DOHH2 (cell line): ENCODE results near the gene IBA57.

Experiments used
- H3F3A ChIP-seq: fragments of 200-600 bp; sonication (generic), shearing (Covaris generic); 2 replicates; pipeline ENCODE4 v1.6.0; 2016; ENCODE audit warnings: antibody characterized with exemption, mild to moderate bottlenecking; ENCODE audit not compliant: control insufficient read depth, insufficient read depth
- H3K27ac ChIP-seq: fragments of 200-600 bp; sonication (generic); 2 replicates; pipeline ENCODE4 v1.5.1; 2014; ENCODE audit warnings: low read depth, mild to moderate bottlenecking, low read length, moderate library complexity
- H3K27me3 ChIP-seq: fragments of 200-600 bp; sonication (generic); 2 replicates; pipeline ENCODE4 v1.6.1; 2014; ENCODE audit warnings: mild to moderate bottlenecking, low read length, mixed read lengths; ENCODE audit not compliant: control insufficient read depth
- H3K36me3 ChIP-seq: fragments of 200-600 bp; sonication (generic); 2 replicates; pipeline ENCODE4 v1.6.1; 2014; ENCODE audit warnings: mild to moderate bottlenecking, low read length, moderate library complexity, mixed read lengths; ENCODE audit not compliant: control insufficient read depth
- H3K4me1 ChIP-seq: fragments of 200-600 bp; sonication (generic); 2 replicates; pipeline ENCODE4 v1.6.1; 2014; ENCODE audit warnings: mild to moderate bottlenecking, low read length, mixed read lengths; ENCODE audit not compliant: control insufficient read depth
- H3K4me2 ChIP-seq: fragments of 200-600 bp; sonication (generic); 2 replicates; pipeline ENCODE4 v1.6.0; 2014; ENCODE audit warnings: mild to moderate bottlenecking, low read length, moderate library complexity
- H3K4me3 ChIP-seq: fragments of 200-600 bp; sonication (generic); 2 replicates; pipeline ENCODE4 v1.5.1; 2014; ENCODE audit warnings: mild to moderate bottlenecking, low read length, mixed read lengths
- H3K79me2 ChIP-seq: fragments of 200-600 bp; sonication (generic); 2 replicates; pipeline ENCODE4 v1.6.1; 2014; ENCODE audit warnings: mild to moderate bottlenecking, low read length, mixed read lengths; ENCODE audit not compliant: control insufficient read depth
- H3K9me2 ChIP-seq: fragments of 200-600 bp; sonication (generic); replicated peaks from 2 replicates; pipeline ENCODE4 v1.6.1; 2014; ENCODE audit warnings: mild to moderate bottlenecking, low read length, mixed read lengths; ENCODE audit not compliant: control insufficient read depth
- H3K9me3 ChIP-seq: fragments of 200-600 bp; sonication (generic); 2 replicates; pipeline ENCODE4 v1.6.1; 2014; ENCODE audit warnings: antibody characterized with exemption, low read length, mixed read lengths; ENCODE audit not compliant: control insufficient read depth, insufficient read depth
- H4K20me1 ChIP-seq: fragments of 200-600 bp; sonication (generic); 2 replicates; pipeline ENCODE4 v1.6.0; 2014; ENCODE audit warnings: low read depth, mild to moderate bottlenecking, antibody characterized with exemption, low read length, moderate library complexity; ENCODE audit not compliant: control insufficient read depth, insufficient read depth
- CTCF ChIP-seq: fragments of 200-600 bp; sonication (generic); IDR thresholded peaks from one replicate; pipeline ENCODE4 v1.5.1; 2014; ENCODE audit warnings: antibody characterized with exemption, mild to moderate bottlenecking, low read depth, low read length; ENCODE audit not compliant: poor library complexity, severe bottlenecking
- EZH2phosphoT487 ChIP-seq: fragments of 200-600 bp; sonication (generic); IDR thresholded peaks from 2 replicates; pipeline ENCODE4 v1.6.1; 2017; ENCODE audit warnings: borderline replicate concordance, mild to moderate bottlenecking, antibody characterized with exemption, low read length, moderate library complexity, mixed read lengths

Gene IBA57

GRCh38 chr1:228140724-228141225 lies 24.8 kb upstream of the IBA57 start:
- peak overlapping the region; percentile 40; the same call in 1 of the 2 replicates for H3K27ac ChIP-seq
- no peaks in the 10 kb centered on the region for H3K9me3 ChIP-seq
- peaks cover 72% of the 10 kb centered on the region for H3K4me1 ChIP-seq
- H3K79me2 ChIP-seq: peaks cover 59% of the 10 kb centered on the region
- peak overlapping the region; percentile 86 for H3K4me2 ChIP-seq
- peak overlapping the region; percentile 81 for H3K4me3 ChIP-seq
- H4K20me1 ChIP-seq: peaks cover 18% of the 10 kb centered on the region; the same call in 1 of the 2 replicates
- peaks cover 15% of the 10 kb centered on the region for H3K36me3 ChIP-seq
- no peaks in the 10 kb centered on the region for H3K27me3 ChIP-seq
- peaks cover 13% of the 10 kb centered on the region for H3F3A ChIP-seq
- TF ChIP-seq CTCF (no peak), EZH2phosphoT487 (no peak)
- H3K9me2 ChIP-seq: no peaks in the 10 kb centered on the region

GRCh38 chr1:228141226-228142044 lies 24.2 kb upstream of the IBA57 start:
- H3K4me1 ChIP-seq: peaks cover 65% of the 10 kb centered on the region
- H3K79me2 ChIP-seq: peaks cover 66% of the 10 kb centered on the region
- TF ChIP-seq CTCF (no peak), EZH2phosphoT487 (no peak)
- H3K9me3 ChIP-seq: no peaks in the 10 kb centered on the region
- H3K9me2 ChIP-seq: no peaks in the 10 kb centered on the region
- peak overlapping the region; percentile 81 for H3K4me3 ChIP-seq
- no peak overlapping the region for H3K27ac ChIP-seq
- H3K4me2 ChIP-seq: peak overlapping the region; percentile 86
- peaks cover 18% of the 10 kb centered on the region; the same call in 1 of the 2 replicates for H4K20me1 ChIP-seq
- peaks cover 10% of the 10 kb centered on the region for H3F3A ChIP-seq
- H3K27me3 ChIP-seq: no peaks in the 10 kb centered on the region
- H3K36me3 ChIP-seq: peaks cover 15% of the 10 kb centered on the region

GRCh38 chr1:228142155-228142691 lies 23.4 kb upstream of the IBA57 start:
- no peaks in the 10 kb centered on the region for H3K9me3 ChIP-seq
- no peak overlapping the region for H3K27ac ChIP-seq
- H4K20me1 ChIP-seq: peaks cover 18% of the 10 kb centered on the region; the same call in 1 of the 2 replicates
- no peak for TF ChIP-seq EZH2phosphoT487
- no peaks in the 10 kb centered on the region for H3K9me2 ChIP-seq
- H3K4me1 ChIP-seq: peaks cover 58% of the 10 kb centered on the region
- H3K4me3 ChIP-seq: peak overlapping the region; percentile 81; the same call in 1 of the 2 replicates
- H3F3A ChIP-seq: peaks cover 5% of the 10 kb centered on the region
- H3K79me2 ChIP-seq: peaks cover 67% of the 10 kb centered on the region
- H3K36me3 ChIP-seq: peaks cover 15% of the 10 kb centered on the region
- H3K27me3 ChIP-seq: no peaks in the 10 kb centered on the region
- H3K4me2 ChIP-seq: peak overlapping the region; percentile 86
